ENCODE measurements around the gene BTBD9. TPM values are rescaled to one million over a fixed set of nuclear protein-coding genes. Genes with fewer than 3 reads are reported as not detected.

Gene BTBD9
- total RNA-seq, 4 donors from 2014 or later, result 11.7 to 17.7 (median 14.1) TPM

- TF ChIP-seq CTCF (IDR thresholded peaks at IDR 0.05; ENCODE audit: low read depth), result no peak
These were observed 377.1 kb downstream of the BTBD9 start for GRCh38 chr6:38262609-38263008.

- TF ChIP-seq CTCF (IDR thresholded peaks at IDR 0.05; ENCODE audit: low read depth), result no peak
These were observed 377.7 kb downstream of the BTBD9 start for GRCh38 chr6:38262026-38262425.

GRCh38 chr6:38261626-38262025 lies 378.1 kb downstream of the BTBD9 start:
- TF ChIP-seq CTCF (IDR thresholded peaks at IDR 0.05; ENCODE audit: low read depth), result no peak

GRCh38 chr6:38259736-38260135 lies 380.0 kb downstream of the BTBD9 start:
- no peak for TF ChIP-seq CTCF (IDR thresholded peaks at IDR 0.05; ENCODE audit: low read depth)

GRCh38 chr6:38248500-38249234 lies 391.1 kb downstream of the BTBD9 start:
- TF ChIP-seq CTCF (IDR thresholded peaks at IDR 0.05; ENCODE audit: low read depth), result no peak

- TF ChIP-seq CTCF (IDR thresholded peaks at IDR 0.05; ENCODE audit: low read depth), result no peak
These were observed 394.4 kb downstream of the BTBD9 start for GRCh38 chr6:38245295-38245694.

- no peak for TF ChIP-seq CTCF (IDR thresholded peaks at IDR 0.05; ENCODE audit: low read depth)
These were observed 394.9 kb downstream of the BTBD9 start for GRCh38 chr6:38244869-38245268.
